SK-N-SH treated with all-trans-retinoic acid at 6 μM for 48 hours (cell line): ENCODE data around the gene PAOX.

Source experiments
- GLIS3 ChIP-seq: fragments of 250-450 bp; sonication (Bioruptor Pico); IDR thresholded peaks from 2 replicates; pipeline ENCODE4 v1.5.0; 2020; ENCODE audit warnings: mild to moderate bottlenecking, moderate library complexity
- PPARA ChIP-seq: fragments of 250-450 bp; sonication (Bioruptor Pico); IDR thresholded peaks from 2 replicates; pipeline ENCODE4 v1.5.0; 2020; ENCODE audit warnings: mild to moderate bottlenecking, borderline replicate concordance
- RARB ChIP-seq: fragments of 250-450 bp; sonication (Bioruptor Pico); IDR thresholded peaks from 2 replicates; pipeline ENCODE4 v1.8.0; 2021; ENCODE audit warnings: mild to moderate bottlenecking, moderate library complexity
- TOX ChIP-seq: fragments of 250-450 bp; sonication (Bioruptor Pico); IDR thresholded peaks from 2 replicates; pipeline ENCODE4 v1.8.0; 2021; ENCODE audit warnings: mild to moderate bottlenecking, moderate library complexity, borderline replicate concordance
- TF ChIP-seq, protein P1 (sequence below): fragments of 250-450 bp; sonication (Bioruptor Pico); IDR thresholded peaks from 2 replicates; pipeline ENCODE4 v1.8.0; 2020; ENCODE audit warnings: mild to moderate bottlenecking, moderate library complexity, borderline replicate concordance

DNA sequence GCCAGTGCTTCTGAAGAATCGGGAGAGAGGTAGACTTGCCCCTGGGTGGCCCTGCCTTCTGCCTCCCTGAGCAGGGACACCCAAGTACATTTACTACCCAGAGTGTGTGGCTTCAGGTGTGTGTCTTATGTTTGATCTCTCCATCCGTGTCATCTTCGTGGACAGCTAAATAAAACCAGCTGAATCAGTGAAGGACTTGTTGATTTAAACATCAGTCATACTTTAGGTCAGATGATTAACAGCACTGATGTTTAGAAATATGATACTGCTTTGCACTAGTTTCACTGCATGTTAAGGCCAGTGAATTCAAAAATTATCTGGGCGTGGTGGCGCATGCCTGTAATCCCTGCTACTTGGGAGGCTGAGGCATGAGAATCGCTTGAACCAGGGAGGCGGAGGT is 18.9 kb downstream of the PAOX start:
- TF ChIP-seq, protein P1, sequence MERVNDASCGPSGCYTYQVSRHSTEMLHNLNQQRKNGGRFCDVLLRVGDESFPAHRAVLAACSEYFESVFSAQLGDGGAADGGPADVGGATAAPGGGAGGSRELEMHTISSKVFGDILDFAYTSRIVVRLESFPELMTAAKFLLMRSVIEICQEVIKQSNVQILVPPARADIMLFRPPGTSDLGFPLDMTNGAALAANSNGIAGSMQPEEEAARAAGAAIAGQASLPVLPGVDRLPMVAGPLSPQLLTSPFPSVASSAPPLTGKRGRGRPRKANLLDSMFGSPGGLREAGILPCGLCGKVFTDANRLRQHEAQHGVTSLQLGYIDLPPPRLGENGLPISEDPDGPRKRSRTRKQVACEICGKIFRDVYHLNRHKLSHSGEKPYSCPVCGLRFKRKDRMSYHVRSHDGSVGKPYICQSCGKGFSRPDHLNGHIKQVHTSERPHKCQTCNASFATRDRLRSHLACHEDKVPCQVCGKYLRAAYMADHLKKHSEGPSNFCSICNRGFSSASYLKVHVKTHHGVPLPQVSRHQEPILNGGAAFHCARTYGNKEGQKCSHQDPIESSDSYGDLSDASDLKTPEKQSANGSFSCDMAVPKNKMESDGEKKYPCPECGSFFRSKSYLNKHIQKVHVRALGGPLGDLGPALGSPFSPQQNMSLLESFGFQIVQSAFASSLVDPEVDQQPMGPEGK (CRISPR knock-in tag): no peak
- TF ChIP-seq PPARA (no peak), RARB (CRISPR knock-in tag) (no peak), GLIS3 (CRISPR knock-in tag) (no peak), TOX (no peak)
